Esophagus muscularis mucosa (tissue), 4 donors: ENCODE data around the gene EPHB3.

Experiments
- CTCF ChIP-seq, 3 experiments: fragments of 200-600 bp in 2 of 3; fragments of 450-650 bp in 1 of 3; sonication (generic) in 2 of 3; IDR thresholded peaks; one replicate each; pipeline ENCODE4 v1.5.1; 2017 to 2019; ENCODE audit warnings: antibody characterized with exemption in 3 of 3, mild to moderate bottlenecking in 2 of 3, moderate library complexity in 1 of 3
- EP300 ChIP-seq: sonication (generic); formaldehyde crosslinking; IDR thresholded peaks from one replicate; pipeline ENCODE4 v1.6.1; 2017; ENCODE audit warnings: antibody characterized with exemption
- POLR2A ChIP-seq: fragments of 450-650 bp; IDR thresholded peaks from one replicate; pipeline ENCODE4 v1.6.1; 2017; ENCODE audit warnings: antibody characterized with exemption, moderate library complexity, mild to moderate bottlenecking, low read depth
- POLR2AphosphoS5 ChIP-seq, 2 donors: sonication (generic); formaldehyde crosslinking; IDR thresholded peaks; one replicate each; pipeline ENCODE4 v1.6.1; 2017; ENCODE audit warnings: antibody characterized with exemption in 2 of 2

- no peak for TF ChIP-seq POLR2AphosphoS5 (IDR thresholded peaks at IDR 0.05)
- no peak for TF ChIP-seq EP300
- no peak for TF ChIP-seq CTCF (IDR thresholded peaks at IDR 0.05)
- no peak for TF ChIP-seq POLR2A
These were observed 68.1 kb downstream of the EPHB3 start for GRCh38 chr3:184629555-184630160.
